SHP77 (cell line): Measurements from ENCODE around the gene THTPA.
"Not testable (repeated sequence)": the region's sequence is repeated elsewhere in the genome, so short reads cannot be mapped to it uniquely, and the experiment has no call there.

ENCODE experiments used
- DNase-seq, 2 experiments: peaks; one replicate each; lab custom pipeline; 2025; lab: John Stamatoyannopoulos, UW

THTPA gene

GRCh38 chr14:23533652-23534435 is 22.2 kb upstream of the THTPA start:
- no peak for DNase-seq

- DNase-seq = no peak
These were observed 20.1 kb upstream of the THTPA start for GRCh38 chr14:23535943-23536342.

GRCh38 chr14:23536494-23536893 is 19.6 kb upstream of the THTPA start:
- DNase-seq = no peak

- DNase-seq = not testable (repeated sequence)
These were observed 19.2 kb upstream of the THTPA start for GRCh38 chr14:23536906-23537305.

- DNase-seq = peak; percentile 85 to 87
These were observed 18.6 kb upstream of the THTPA start for GRCh38 chr14:23537351-23538049.

GRCh38 chr14:23538050-23538718 is 17.9 kb upstream of the THTPA start:
- DNase-seq = no peak

GRCh38 chr14:23538785-23539184 is 17.3 kb upstream of the THTPA start:
- DNase-seq = peak; percentile 48 to 59

GRCh38 chr14:23539248-23540140 is 16.6 kb upstream of the THTPA start:
- peak; percentile 67 to 73 for DNase-seq

- DNase-seq = no peak
These were observed 16.0 kb upstream of the THTPA start for GRCh38 chr14:23540141-23540469.

- no peak for DNase-seq
These were observed 13.8 kb upstream of the THTPA start for GRCh38 chr14:23542261-23542660.

GRCh38 chr14:23543403-23543802 is 12.7 kb upstream of the THTPA start:
- DNase-seq = no peak

GRCh38 chr14:23544511-23545447 is 11.3 kb upstream of the THTPA start:
- DNase-seq = peak; percentile 83 to 91

- no peak for DNase-seq
These were observed 10.2 kb upstream of the THTPA start for GRCh38 chr14:23545740-23546365.

GRCh38 chr14:23546450-23547035 is 9.5 kb upstream of the THTPA start:
- no peak for DNase-seq

- DNase-seq = no peak
These were observed 8.1 kb upstream of the THTPA start for GRCh38 chr14:23547924-23548323.

GRCh38 chr14:23548351-23549318 is 7.4 kb upstream of the THTPA start:
- peak; percentile 79 to 84 for DNase-seq

GRCh38 chr14:23550131-23550811 is 5.8 kb upstream of the THTPA start:
- no peak for DNase-seq

GRCh38 chr14:23550812-23551265 is 5.2 kb upstream of the THTPA start:
- no peak for DNase-seq
